PC-3 (cell line): ENCODE measurements around the gene PIGU. TPM values are rescaled to one million over a fixed set of nuclear protein-coding genes. Genes with fewer than 3 reads are reported as not detected.

ENCODE experiments used
- ATAC-seq: fragments of 200-7000 bp; cut with Tn5 transposase; 2 replicates; pipeline ENCODE4 v1.9.1; 2020; ENCODE audit warnings: mild to moderate bottlenecking, moderate library complexity
- BruUV-seq: library from RNA; stranded (reverse); fragments of 400-500 nt; replicated peaks from 2 replicates; lab custom pipeline; 2021; lab: Mats Ljungman, UMichigan
- CTCF ChIA-PET: fragments of 300-600 bp; sonication (Branson Sonifier 250); formaldehyde crosslinking; loops from one replicate; lab custom pipeline; 2022; ENCODE audit warnings: antibody characterized with exemption; lab: Charles Lee
- POLR2A ChIA-PET: fragments of 300-600 bp; sonication (Branson Sonifier 250); formaldehyde crosslinking; loops from one replicate; lab custom pipeline; 2022; ENCODE audit warnings: antibody characterized with exemption; ENCODE audit not compliant: unreplicated experiment; lab: Charles Lee
- DNase-seq: peaks from one replicate; pipeline ENCODE4 v3.0.0-alpha.2; 2015
- H2AFZ ChIP-seq: fragments of 300-600 bp; sonication (generic); 2 replicates; pipeline ENCODE4 v1.6.0; 2016; ENCODE audit warnings: antibody characterized with exemption, low read length
- H3F3A ChIP-seq: fragments of 300-600 bp; sonication (generic); one replicate; pipeline ENCODE4 v1.6.0; 2017; ENCODE audit warnings: antibody characterized with exemption, low read length, control low read depth, mild to moderate bottlenecking; ENCODE audit not compliant: unreplicated experiment
- H3K27ac ChIP-seq: fragments of 300-600 bp; sonication (generic); 2 replicates; pipeline ENCODE4 v1.5.1; 2016; ENCODE audit warnings: mild to moderate bottlenecking, low read length
- H3K27me3 ChIP-seq: fragments of 300-600 bp; sonication (generic); 2 replicates; pipeline ENCODE4 v1.6.1; 2016; ENCODE audit warnings: low read length, mixed read lengths
- H3K36me3 ChIP-seq: fragments of 300-600 bp; sonication (generic); 2 replicates; pipeline ENCODE4 v1.6.1; 2016; ENCODE audit warnings: low read depth, mixed run types, low read length, mixed read lengths
- H3K4me1 ChIP-seq: fragments of 300-600 bp; sonication (generic); 2 replicates; pipeline ENCODE4 v1.5.1; 2016; ENCODE audit warnings: low read length; ENCODE audit not compliant: insufficient read depth
- H3K4me2 ChIP-seq: fragments of 300-600 bp; sonication (generic); 2 replicates; pipeline ENCODE4 v1.6.0; 2016; ENCODE audit warnings: low read length
- H3K4me3 ChIP-seq: fragments of 300-600 bp; sonication (generic); 2 replicates; pipeline ENCODE4 v1.5.1; 2016; ENCODE audit warnings: mild to moderate bottlenecking, low read length, mixed read lengths
- H3K79me2 ChIP-seq: fragments of 300-600 bp; sonication (generic); 2 replicates; pipeline ENCODE4 v1.6.1; 2017; ENCODE audit warnings: low read length, mixed read lengths
- H3K9ac ChIP-seq: fragments of 300-600 bp; sonication (generic); 2 replicates; pipeline ENCODE4 v1.6.0; 2016; ENCODE audit warnings: mild to moderate bottlenecking, low read length
- H3K9me2 ChIP-seq: fragments of 300-600 bp; sonication (generic); replicated peaks from 2 replicates; pipeline ENCODE4 v1.6.1; 2016; ENCODE audit warnings: mixed run types, low read length, mixed read lengths
- H3K9me3 ChIP-seq: fragments of 300-600 bp; sonication (generic); 2 replicates; pipeline ENCODE4 v1.6.1; 2016; ENCODE audit warnings: low read length, mixed read lengths
- H4K20me1 ChIP-seq: fragments of 300-600 bp; sonication (generic); 2 replicates; pipeline ENCODE4 v1.6.1; 2016; ENCODE audit warnings: low read length, mixed read lengths
- EZH2 ChIP-seq: fragments of 300-600 bp; sonication (generic); IDR thresholded peaks from one replicate; pipeline ENCODE4 v1.6.1; 2017; ENCODE audit warnings: antibody characterized with exemption, mild to moderate bottlenecking, low read length; ENCODE audit not compliant: unreplicated experiment
- EZH2phosphoT487 ChIP-seq: fragments of 300-600 bp; sonication (generic); IDR thresholded peaks from 2 replicates; pipeline ENCODE4 v1.6.1; 2018; ENCODE audit warnings: mild to moderate bottlenecking, antibody characterized with exemption, low read length, borderline replicate concordance
- intact Hi-C: fragments of 100-400 bp; cut with micrococcal nuclease; formaldehyde crosslinking; loops from 2 replicates; pipeline ENCODE4 v1.9.0; 2023
- total RNA-seq: library from RNA; depleted of rRNA; stranded (reverse); fragments of >200 nt; gene quantifications from 2 replicates; pipeline ENCODE4 v1.2.3, GENCODE V29; 2014
- TF ChIP-seq, protein P1 (sequence below): fragments of 300-600 bp; sonication (generic); conservative IDR thresholded peaks from 2 replicates; pipeline ENCODE4 v1.5.1; 2017; ENCODE audit warnings: antibody characterized with exemption, low read depth, mild to moderate bottlenecking, low read length

PIGU gene
- total RNA-seq, 1 experiment from 2014 or later = 24.5 TPM

DNA sequence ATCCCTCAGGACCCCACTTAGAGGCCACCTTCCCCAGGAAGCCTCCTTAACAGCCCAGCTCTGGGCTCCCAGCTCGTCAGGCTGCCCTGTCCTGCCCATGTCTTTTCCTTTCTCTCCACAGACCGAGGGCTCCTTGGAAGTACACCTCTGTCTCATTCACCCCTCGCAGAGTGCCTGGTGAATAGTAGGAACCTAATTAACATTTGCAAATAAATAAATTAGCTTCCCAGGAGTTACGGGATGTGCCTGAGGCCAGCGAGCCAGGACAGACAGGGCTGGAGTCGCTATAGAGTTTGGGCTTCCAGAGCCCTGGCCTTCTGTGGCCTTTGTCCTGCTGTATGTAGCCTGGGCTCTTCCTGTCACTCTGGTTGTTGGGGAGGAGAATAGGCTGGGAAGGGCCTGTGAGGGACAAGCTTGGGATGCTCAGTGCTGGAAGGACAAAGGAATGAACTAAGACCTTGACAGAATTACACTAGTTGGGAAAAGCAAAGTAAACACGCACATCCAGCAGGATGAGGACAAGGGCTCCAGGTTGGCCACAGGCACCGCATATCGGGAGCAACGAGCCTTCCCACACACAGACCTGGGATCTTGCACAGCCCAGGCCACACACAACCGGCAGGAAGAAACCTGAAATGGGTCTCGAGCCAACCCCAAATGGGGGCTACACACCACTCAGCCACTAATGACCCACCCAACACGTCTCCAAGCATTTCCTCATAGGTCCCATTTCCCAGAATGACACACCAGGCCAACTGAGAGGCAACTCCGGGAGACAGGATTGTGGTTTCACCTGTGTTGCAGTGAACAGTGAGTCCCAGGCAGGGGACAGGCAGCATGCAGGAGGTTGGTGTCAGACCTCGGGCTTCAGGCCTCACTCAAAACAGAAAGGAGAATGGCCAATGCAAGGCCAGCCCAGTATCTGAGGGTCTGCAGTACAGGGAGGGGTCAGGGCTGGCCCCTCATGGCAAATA lies 108.7 kb downstream of the PIGU start:
- Histone ChIP-seq H3K9me3 (no peaks in the 10 kb centered on the region), H2AFZ (no peak overlapping the region), H3K27me3 (no peaks in the 10 kb centered on the region), H3K79me2 (no peaks in the 10 kb centered on the region), H3K4me2 (no peak overlapping the region), H3K4me3 (no peak overlapping the region), H3F3A (no peaks in the 10 kb centered on the region), H4K20me1 (no peaks in the 10 kb centered on the region), H3K27ac (no peak overlapping the region), H3K9me2 (no peaks in the 10 kb centered on the region), H3K4me1 (0 out of 2 replicates have a peak, but pooled peaks cover 4% of the 10 kb centered on the region), H3K36me3 (no peaks in the 10 kb centered on the region), H3K9ac (no peak overlapping the region)
- TF ChIP-seq, protein P1, sequence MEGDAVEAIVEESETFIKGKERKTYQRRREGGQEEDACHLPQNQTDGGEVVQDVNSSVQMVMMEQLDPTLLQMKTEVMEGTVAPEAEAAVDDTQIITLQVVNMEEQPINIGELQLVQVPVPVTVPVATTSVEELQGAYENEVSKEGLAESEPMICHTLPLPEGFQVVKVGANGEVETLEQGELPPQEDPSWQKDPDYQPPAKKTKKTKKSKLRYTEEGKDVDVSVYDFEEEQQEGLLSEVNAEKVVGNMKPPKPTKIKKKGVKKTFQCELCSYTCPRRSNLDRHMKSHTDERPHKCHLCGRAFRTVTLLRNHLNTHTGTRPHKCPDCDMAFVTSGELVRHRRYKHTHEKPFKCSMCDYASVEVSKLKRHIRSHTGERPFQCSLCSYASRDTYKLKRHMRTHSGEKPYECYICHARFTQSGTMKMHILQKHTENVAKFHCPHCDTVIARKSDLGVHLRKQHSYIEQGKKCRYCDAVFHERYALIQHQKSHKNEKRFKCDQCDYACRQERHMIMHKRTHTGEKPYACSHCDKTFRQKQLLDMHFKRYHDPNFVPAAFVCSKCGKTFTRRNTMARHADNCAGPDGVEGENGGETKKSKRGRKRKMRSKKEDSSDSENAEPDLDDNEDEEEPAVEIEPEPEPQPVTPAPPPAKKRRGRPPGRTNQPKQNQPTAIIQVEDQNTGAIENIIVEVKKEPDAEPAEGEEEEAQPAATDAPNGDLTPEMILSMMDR = no peak
- TF ChIP-seq EZH2 (no peak), EZH2phosphoT487 (no peak)
- no TSS peak for BruUV-seq
- ChIA-PET CTCF (no interaction called here), POLR2A (no interaction called here)
- DNase-seq = no peak
- intact Hi-C loops = no loop called here
- ATAC-seq = no peak

DNA sequence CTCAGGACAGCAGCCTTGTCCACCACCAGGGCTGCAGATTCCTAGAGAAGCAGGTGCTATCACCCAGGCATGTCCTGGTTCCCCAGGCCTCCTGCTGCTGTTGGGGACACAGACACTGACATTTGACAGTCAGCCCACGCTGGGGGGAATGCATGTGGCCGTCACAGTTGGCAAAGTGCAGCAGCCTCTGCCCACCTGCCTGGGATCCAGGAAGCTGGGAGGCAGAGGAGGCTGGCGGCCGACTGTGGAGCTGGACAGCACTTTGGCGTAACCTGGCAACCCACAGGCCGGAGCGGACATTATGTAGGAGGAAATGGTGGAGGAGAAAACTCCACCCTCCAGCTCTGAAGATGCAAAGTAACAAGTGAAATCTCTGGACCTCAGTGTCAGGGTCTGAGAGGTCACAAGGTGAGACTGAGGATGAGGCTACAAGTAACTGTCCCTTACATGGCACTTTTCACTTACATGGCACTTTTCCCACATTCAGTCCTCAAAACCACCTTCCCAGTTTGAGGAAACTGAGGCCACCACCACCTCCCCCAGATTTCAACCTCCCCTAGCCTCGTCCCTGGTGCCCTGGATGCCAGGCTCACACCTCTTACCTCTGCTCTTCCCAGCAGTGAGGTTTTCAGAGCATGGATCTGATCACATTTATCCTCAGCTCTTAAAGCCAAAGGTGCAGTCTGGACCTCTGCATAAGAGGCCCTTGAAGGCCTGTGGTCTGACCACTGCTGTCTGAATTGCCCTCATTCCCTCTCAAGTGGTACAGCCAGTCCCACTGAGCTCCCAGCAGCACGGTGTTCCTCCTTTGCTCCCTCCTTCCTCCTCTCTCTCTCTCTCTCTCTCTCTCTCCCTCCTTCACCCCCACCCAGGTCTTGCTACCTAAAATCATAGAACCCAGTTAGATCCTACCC lies 109.7 kb downstream of the PIGU start:
- H3K27ac ChIP-seq = no peak overlapping the region
- no peaks in the 10 kb centered on the region for H3K36me3 ChIP-seq
- no peak overlapping the region for H3K4me3 ChIP-seq
- no peaks in the 10 kb centered on the region for H3K27me3 ChIP-seq
- DNase-seq (no peak), ATAC-seq (no peak)
- no peaks in the 10 kb centered on the region for H3K9me3 ChIP-seq
- H3K9ac ChIP-seq = no peak overlapping the region
- no peaks in the 10 kb centered on the region for H3K9me2 ChIP-seq
- H3F3A ChIP-seq = no peaks in the 10 kb centered on the region
- intact Hi-C loops = no loop called here
- ChIA-PET CTCF (no interaction called here), POLR2A (interaction anchor here (0.6 kb wide), 1 partner anchor 13 kb away, joined by 4 read pairs; no protein-coding TSS in a partner anchor)
- H2AFZ ChIP-seq = no peak overlapping the region
- no peak for TF ChIP-seq EZH2phosphoT487
- no peak for TF ChIP-seq EZH2
- TF ChIP-seq, protein P1 = no peak
- no peaks in the 10 kb centered on the region for H4K20me1 ChIP-seq
- H3K4me2 ChIP-seq = no peak overlapping the region
- BruUV-seq = no TSS peak
- 0 out of 2 replicates have a peak, but pooled peaks cover 4% of the 10 kb centered on the region for H3K4me1 ChIP-seq
- H3K79me2 ChIP-seq = no peaks in the 10 kb centered on the region
